NCI-H524 (cell line): ENCODE data around the gene PGBD2.

Experiments used
- DNase-seq, 2 experiments: peaks; one replicate each; lab custom pipeline; 2025; lab: John Stamatoyannopoulos, UW

The PGBD2 gene

GRCh38 chr1:248906009-248906752 lies at the start of gene PGBD2:
TSS of gene PGBD2 (plus strand) at chr1:248906235. CDS start at chr1:248913863, 7,628 bp downstream.
- peak; percentile 72 to 90 for DNase-seq

GRCh38 chr1:248857201-248857600 lies 48.8 kb upstream of the PGBD2 start:
- DNase-seq: no peak

- DNase-seq: no peak
Observed at GRCh38 chr1:248857749-248858095, 48.3 kb upstream of the PGBD2 start.

- DNase-seq: peak in 1 of 2 experiments; percentile 39
Observed at GRCh38 chr1:248858096-248858890, 47.7 kb upstream of the PGBD2 start.

- peak; percentile 90 to 96 for DNase-seq
Observed at GRCh38 chr1:248858891-248859889, 46.8 kb upstream of the PGBD2 start, which contains the start of gene ZNF692. TSS of gene ZNF692 (minus strand) at chr1:248859085. CDS start at chr1:248858309, 776 bp downstream.

- DNase-seq: no peak
Observed at GRCh38 chr1:248860007-248860406, 46.0 kb upstream of the PGBD2 start.

- DNase-seq: no peak
Observed at GRCh38 chr1:248861616-248862015, 44.4 kb upstream of the PGBD2 start.

GRCh38 chr1:248862695-248862997 lies 43.4 kb upstream of the PGBD2 start:
- DNase-seq: peak in 1 of 2 experiments; percentile 27

GRCh38 chr1:248862998-248863881 lies 42.8 kb upstream of the PGBD2 start:
- DNase-seq: peak; percentile 58 to 81

GRCh38 chr1:248871837-248872401 lies 34.1 kb upstream of the PGBD2 start:
- DNase-seq: no peak

GRCh38 chr1:248872752-248873408 lies 33.2 kb upstream of the PGBD2 start:
- peak; percentile 39 to 74 for DNase-seq

GRCh38 chr1:248873409-248873992 lies 32.5 kb upstream of the PGBD2 start:
- peak; percentile 91 to 95 for DNase-seq

GRCh38 chr1:248873993-248874533 lies 32.0 kb upstream of the PGBD2 start:
- peak in 1 of 2 experiments; percentile 93 for DNase-seq

GRCh38 chr1:248881261-248881660 lies 24.8 kb upstream of the PGBD2 start:
- no peak for DNase-seq

GRCh38 chr1:248882427-248882826 lies 23.6 kb upstream of the PGBD2 start:
- DNase-seq: peak in 1 of 2 experiments; percentile 14

- DNase-seq: no peak
Observed at GRCh38 chr1:248884632-248885295, 21.3 kb upstream of the PGBD2 start.

- DNase-seq: no peak
Observed at GRCh38 chr1:248885646-248886045, 20.4 kb upstream of the PGBD2 start.

- no peak for DNase-seq
Observed at GRCh38 chr1:248886237-248886895, 19.7 kb upstream of the PGBD2 start.
